WTC11 (cell line): ENCODE measurements around the gene CALCOCO2.

Source experiments
- ATF3 ChIP-seq: sonication (generic); formaldehyde crosslinking; conservative IDR thresholded peaks from 2 replicates; pipeline ENCODE4 v1.8.1; 2022; ENCODE audit warnings: mild to moderate bottlenecking, missing genetic modification reagents
- CBFB ChIP-seq: sonication (generic); formaldehyde crosslinking; IDR thresholded peaks from 2 replicates; pipeline ENCODE4 v1.8.1; 2022; ENCODE audit warnings: mild to moderate bottlenecking, low read depth, missing genetic modification reagents
- TP53 ChIP-seq: sonication (generic); formaldehyde crosslinking; IDR thresholded peaks from 2 replicates; pipeline ENCODE4 v1.8.1; 2023; ENCODE audit warnings: mild to moderate bottlenecking, missing genetic modification reagents
- USF2 ChIP-seq: sonication (generic); formaldehyde crosslinking; IDR thresholded peaks from 2 replicates; pipeline ENCODE4 v1.8.1; 2023; ENCODE audit warnings: mild to moderate bottlenecking, missing genetic modification reagents, moderate library complexity
- ZNF317 ChIP-seq: sonication (generic); formaldehyde crosslinking; IDR thresholded peaks from 2 replicates; pipeline ENCODE4 v1.8.1; 2023; ENCODE audit warnings: low read depth, mild to moderate bottlenecking, moderate library complexity, missing genetic modification reagents, borderline replicate concordance
- ZNF532 ChIP-seq: fragments of 250-450 bp; sonication (Bioruptor Pico); IDR thresholded peaks from 2 replicates; pipeline ENCODE4 v1.9.0; 2021; ENCODE audit warnings: mild to moderate bottlenecking, borderline replicate concordance
- TF ChIP-seq, protein P1 (sequence below): fragments of 200-600 bp; IDR thresholded peaks from 2 replicates; pipeline ENCODE4 v1.8.0; 2022; ENCODE audit warnings: antibody characterized with exemption
- TF ChIP-seq, protein P2 (sequence below): sonication (generic); formaldehyde crosslinking; IDR thresholded peaks from 2 replicates; pipeline ENCODE4 v1.8.0; 2022; ENCODE audit warnings: mild to moderate bottlenecking, missing genetic modification reagents
- TF ChIP-seq, protein P3 (sequence below): fragments of 250-450 bp; sonication (Bioruptor Pico); IDR thresholded peaks from 2 replicates; pipeline ENCODE4 v1.9.0; 2021; ENCODE audit warnings: moderate library complexity, mild to moderate bottlenecking, inconsistent platforms, borderline replicate concordance
- TF ChIP-seq, protein P4 (sequence below): sonication (generic); formaldehyde crosslinking; IDR thresholded peaks from 2 replicates; pipeline ENCODE4 v1.8.1; 2023; ENCODE audit warnings: mild to moderate bottlenecking, missing genetic modification reagents

DNA sequence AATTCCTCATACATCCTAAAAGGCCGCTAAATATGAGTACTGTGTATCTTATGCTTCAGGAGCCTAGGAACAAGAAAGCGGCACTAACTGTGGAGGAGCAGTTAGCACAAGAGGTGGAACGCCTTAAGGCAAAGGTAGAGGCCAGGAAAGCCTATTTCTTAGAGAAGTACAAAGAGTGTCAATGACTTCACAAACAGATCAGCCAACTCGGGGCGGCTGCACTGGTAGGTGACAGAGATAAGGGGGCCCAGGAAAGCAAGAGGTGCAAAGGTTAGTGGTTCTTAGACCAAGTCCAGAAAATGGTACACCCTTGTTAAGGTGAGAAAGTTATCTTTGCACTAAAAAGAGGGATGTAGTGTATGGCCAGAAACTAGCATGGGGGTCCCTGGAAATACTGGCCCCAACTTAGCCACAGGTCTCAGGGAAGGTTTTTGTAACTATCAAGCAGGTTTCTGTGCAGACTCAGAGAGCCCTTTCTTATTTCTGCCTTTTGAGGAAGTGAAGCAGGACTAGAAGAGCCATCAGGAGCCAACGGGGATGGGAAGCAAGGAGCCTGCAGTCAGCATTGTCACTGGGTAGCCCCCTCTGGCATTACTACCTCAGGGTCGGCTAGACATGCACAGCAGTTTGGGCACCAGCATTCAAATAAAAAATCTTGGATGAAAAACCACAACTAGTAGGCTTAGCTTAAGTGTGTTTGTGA is 24.1 kb downstream of the CALCOCO2 start:
- TF ChIP-seq, protein P1, sequence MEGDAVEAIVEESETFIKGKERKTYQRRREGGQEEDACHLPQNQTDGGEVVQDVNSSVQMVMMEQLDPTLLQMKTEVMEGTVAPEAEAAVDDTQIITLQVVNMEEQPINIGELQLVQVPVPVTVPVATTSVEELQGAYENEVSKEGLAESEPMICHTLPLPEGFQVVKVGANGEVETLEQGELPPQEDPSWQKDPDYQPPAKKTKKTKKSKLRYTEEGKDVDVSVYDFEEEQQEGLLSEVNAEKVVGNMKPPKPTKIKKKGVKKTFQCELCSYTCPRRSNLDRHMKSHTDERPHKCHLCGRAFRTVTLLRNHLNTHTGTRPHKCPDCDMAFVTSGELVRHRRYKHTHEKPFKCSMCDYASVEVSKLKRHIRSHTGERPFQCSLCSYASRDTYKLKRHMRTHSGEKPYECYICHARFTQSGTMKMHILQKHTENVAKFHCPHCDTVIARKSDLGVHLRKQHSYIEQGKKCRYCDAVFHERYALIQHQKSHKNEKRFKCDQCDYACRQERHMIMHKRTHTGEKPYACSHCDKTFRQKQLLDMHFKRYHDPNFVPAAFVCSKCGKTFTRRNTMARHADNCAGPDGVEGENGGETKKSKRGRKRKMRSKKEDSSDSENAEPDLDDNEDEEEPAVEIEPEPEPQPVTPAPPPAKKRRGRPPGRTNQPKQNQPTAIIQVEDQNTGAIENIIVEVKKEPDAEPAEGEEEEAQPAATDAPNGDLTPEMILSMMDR: no peak
- TF ChIP-seq, protein P2, sequence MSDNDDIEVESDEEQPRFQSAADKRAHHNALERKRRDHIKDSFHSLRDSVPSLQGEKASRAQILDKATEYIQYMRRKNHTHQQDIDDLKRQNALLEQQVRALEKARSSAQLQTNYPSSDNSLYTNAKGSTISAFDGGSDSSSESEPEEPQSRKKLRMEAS (CRISPR knock-in tag): no peak
- TF ChIP-seq ZNF532 (CRISPR knock-in tag) (no peak), CBFB (CRISPR knock-in tag) (no peak), USF2 (CRISPR knock-in tag) (no peak), ZNF317 (CRISPR knock-in tag) (no peak), TP53 (CRISPR knock-in tag) (no peak), ATF3 (no peak)
- TF ChIP-seq, protein P3, sequence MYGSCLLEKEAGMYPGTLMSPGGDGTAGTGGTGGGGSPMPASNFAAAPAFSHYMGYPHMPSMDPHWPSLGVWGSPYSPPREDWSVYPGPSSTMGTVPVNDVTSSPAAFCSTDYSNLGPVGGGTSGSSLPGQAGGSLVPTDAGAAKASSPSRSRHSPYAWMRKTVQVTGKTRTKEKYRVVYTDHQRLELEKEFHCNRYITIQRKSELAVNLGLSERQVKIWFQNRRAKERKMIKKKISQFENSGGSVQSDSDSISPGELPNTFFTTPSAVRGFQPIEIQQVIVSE (CRISPR knock-in tag): no peak
- TF ChIP-seq, protein P4, sequence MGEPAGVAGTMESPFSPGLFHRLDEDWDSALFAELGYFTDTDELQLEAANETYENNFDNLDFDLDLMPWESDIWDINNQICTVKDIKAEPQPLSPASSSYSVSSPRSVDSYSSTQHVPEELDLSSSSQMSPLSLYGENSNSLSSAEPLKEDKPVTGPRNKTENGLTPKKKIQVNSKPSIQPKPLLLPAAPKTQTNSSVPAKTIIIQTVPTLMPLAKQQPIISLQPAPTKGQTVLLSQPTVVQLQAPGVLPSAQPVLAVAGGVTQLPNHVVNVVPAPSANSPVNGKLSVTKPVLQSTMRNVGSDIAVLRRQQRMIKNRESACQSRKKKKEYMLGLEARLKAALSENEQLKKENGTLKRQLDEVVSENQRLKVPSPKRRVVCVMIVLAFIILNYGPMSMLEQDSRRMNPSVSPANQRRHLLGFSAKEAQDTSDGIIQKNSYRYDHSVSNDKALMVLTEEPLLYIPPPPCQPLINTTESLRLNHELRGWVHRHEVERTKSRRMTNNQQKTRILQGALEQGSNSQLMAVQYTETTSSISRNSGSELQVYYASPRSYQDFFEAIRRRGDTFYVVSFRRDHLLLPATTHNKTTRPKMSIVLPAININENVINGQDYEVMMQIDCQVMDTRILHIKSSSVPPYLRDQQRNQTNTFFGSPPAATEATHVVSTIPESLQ (CRISPR knock-in tag): no peak
